Measurements from ENCODE around the gene CACNA2D1.

Gene CACNA2D1

DNA sequence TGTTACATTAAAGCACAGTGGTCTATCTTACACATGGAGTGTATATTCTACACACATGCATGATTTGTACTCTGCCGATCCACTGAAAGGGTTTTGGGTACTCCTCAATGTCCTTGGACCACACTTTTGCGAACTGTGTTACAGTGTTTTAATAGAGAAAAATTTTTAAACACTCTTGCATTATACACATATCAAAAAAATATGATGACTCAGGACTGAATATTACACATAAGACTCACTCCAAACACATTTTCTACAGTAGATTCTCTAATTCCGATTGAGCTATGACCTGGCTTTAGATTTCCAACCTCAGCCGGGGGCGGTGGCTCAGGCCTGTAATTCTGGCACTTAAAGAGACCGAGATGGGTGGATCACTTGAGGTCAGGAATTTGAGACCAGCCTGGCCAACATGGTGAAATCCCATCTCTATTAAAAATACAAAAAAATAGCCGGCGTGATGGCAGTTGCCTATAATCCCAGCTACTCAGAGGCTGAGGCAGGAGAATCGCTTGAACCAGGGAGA, 222.4 kb downstream of the CACNA2D1 start:
- no peak for TF ChIP-seq Cebpa-rat (IDR thresholded peaks at IDR 0.05)
- Histone ChIP-seq H3K4me2 (no peak overlapping the region), H3K27me3 (no peaks in the 10 kb centered on the region), H3K4me1 (no peaks in the 10 kb centered on the region), H3K9ac (no peak overlapping the region), H3K27ac (no peak overlapping the region), H3K4me3 (no peak overlapping the region), H3K9me3 (no peaks in the 10 kb centered on the region), H4K20me1 (no peaks in the 10 kb centered on the region), H3K36me3 (no peaks in the 10 kb centered on the region)

DNA sequence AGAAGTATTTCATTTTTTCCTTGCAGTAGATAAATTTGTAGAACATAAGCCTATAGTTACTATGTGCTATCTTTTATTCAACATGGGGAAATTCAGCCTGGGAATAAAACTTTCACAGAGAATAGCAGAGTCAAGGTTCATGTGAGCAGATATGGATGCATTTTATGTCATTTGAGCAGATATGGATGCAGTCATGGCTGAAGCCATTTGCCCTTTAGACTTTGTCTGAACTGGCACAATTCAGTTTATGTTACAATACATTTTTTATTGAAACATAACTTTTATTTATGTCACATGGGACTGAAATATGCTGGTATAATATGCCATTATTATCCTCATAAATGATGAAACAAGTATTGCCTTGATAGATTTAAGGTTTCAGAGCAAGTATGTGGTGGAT, 231.1 kb downstream of the CACNA2D1 start:
- Histone ChIP-seq H3K27me3 (no peaks in the 10 kb centered on the region), H4K20me1 (no peaks in the 10 kb centered on the region), H3K4me1 (no peaks in the 10 kb centered on the region), H3K4me2 (no peak overlapping the region), H3K9me3 (no peaks in the 10 kb centered on the region), H3K27ac (no peak overlapping the region), H3K36me3 (no peaks in the 10 kb centered on the region), H3K9ac (no peak overlapping the region), H3K4me3 (no peak overlapping the region)
- no peak for TF ChIP-seq Cebpa-rat (IDR thresholded peaks at IDR 0.05)

DNA sequence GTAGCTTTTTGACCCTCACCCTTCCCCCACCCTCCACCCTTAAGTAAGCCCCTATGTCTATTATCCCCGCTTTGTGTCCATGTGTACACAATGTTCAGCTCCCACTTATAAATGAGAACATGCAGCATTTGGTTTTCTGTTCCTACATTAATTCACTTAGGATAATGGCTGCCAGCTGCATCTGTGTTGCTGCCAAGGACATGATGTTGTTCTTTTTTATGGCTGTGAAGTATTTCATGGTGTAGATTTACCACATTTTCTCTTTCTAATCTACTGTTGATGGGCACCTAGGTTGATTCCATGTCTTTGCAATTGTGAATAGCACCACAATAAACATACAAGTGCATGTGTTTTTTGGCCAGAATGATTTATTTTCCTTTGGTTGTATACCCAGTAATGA, 232.2 kb downstream of the CACNA2D1 start:
- Histone ChIP-seq H3K27ac (no peak overlapping the region), H3K4me2 (no peak overlapping the region)

DNA sequence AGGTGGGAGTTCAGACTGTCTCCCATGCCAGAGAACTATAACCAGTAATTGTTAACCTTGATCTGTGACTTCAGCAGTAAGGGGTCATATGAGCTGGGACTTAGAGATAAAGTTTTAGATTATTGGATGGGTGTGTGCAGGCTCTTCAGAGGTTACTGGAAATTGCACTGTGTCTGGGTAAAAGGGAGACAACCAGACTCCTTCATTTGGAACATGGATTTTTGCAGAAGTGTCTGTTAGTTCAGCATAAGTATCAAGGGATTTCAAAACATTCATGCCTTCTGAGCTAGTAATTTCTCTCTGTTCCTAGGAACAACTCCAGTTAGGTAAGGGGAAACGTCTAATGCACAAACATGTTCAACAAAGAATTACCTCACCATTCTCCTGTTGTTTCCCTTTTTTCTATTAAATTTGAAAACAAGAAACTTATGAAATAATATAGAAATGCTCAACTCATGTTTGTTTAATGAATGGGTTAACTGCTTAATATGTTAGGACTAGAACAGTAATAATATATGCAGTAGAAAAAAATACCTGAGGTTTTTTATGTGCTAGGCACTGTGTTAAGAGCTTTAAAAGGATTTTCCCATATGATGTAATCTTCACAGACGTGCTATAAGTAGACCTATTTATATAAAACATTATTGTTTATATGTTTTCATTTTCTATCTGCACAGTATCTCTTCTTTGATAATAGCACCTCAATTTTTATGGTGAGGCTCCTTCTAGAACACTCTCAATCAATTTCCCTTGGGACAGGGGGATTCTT, 233.0 kb downstream of the CACNA2D1 start:
- H3K9me3 ChIP-seq = no peaks in the 10 kb centered on the region
- H3K4me2 ChIP-seq = no peak overlapping the region
- H3K36me3 ChIP-seq = no peaks in the 10 kb centered on the region
- no peaks in the 10 kb centered on the region for H4K20me1 ChIP-seq
- no peak overlapping the region for H3K4me3 ChIP-seq
- no peak overlapping the region for H3K9ac ChIP-seq
- no peaks in the 10 kb centered on the region for H3K27me3 ChIP-seq
- H3K4me1 ChIP-seq = no peaks in the 10 kb centered on the region
- no peak overlapping the region for H3K27ac ChIP-seq
- TF ChIP-seq Cebpa-rat (IDR thresholded peaks at IDR 0.05) = no peak

More for the DNA sequence above, 232.2 kb downstream of the CACNA2D1 start:
- H3K36me3 ChIP-seq = no peaks in the 10 kb centered on the region
- H3K4me1 ChIP-seq = no peaks in the 10 kb centered on the region
- no peaks in the 10 kb centered on the region for H4K20me1 ChIP-seq
- no peak overlapping the region for H3K9ac ChIP-seq
- H3K4me3 ChIP-seq = no peak overlapping the region
- no peaks in the 10 kb centered on the region for H3K9me3 ChIP-seq
- no peaks in the 10 kb centered on the region for H3K27me3 ChIP-seq
- TF ChIP-seq Cebpa-rat (IDR thresholded peaks at IDR 0.05) = no peak

DNA sequence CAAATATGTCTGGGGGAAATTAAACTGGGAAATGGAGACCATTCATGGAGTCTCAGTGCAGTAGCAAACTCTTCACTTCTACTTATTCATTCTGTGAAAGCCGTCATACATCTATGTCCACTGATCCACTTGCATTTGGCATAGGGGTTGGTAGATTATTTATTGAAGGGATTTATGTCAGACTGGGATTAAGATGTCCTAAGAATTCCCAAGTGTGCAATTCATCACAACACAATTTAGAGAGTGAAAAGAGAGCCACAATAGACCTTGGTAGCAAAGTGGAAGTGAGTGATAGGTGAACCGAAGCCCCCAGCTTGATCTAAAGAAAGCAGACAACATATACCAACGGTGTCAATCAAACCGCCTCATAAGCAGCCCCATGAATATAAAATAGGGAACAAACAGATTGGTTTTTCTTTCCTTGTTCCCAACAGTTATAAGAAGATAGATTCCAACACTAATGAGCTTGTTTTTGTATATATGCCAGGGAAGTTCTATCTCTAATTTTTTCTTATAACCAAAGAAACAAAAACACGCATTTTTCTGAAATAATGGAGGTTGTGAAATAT, 234.3 kb downstream of the CACNA2D1 start:
- Histone ChIP-seq H3K4me2 (no peak overlapping the region), H3K36me3 (no peaks in the 10 kb centered on the region), H3K9me3 (no peaks in the 10 kb centered on the region), H3K4me1 (no peaks in the 10 kb centered on the region), H3K9ac (no peak overlapping the region), H4K20me1 (no peaks in the 10 kb centered on the region), H3K27me3 (no peaks in the 10 kb centered on the region), H3K27ac (no peak overlapping the region), H3K4me3 (no peak overlapping the region)
- no peak for TF ChIP-seq Cebpa-rat (IDR thresholded peaks at IDR 0.05)

DNA sequence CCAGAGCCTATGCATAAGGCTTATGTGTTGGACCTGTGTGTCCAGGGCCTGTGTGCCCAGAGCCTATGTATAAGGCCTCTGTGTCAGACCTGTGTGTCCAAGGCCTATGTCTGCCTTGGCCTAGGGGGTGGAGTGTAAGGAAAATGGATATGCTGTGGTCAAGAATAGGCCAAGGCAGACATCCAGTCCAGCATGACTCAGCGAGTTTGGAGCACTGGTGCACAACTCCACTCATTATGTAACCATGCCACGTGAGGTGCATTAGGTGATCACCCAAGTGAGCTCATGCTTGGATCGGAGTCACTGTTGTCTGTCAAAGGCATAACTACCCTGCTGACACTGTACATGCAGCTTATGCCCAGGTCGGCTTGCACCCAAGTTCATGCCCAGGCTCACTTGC, 238.9 kb downstream of the CACNA2D1 start:
- Histone ChIP-seq H3K4me1 (no peaks in the 10 kb centered on the region), H3K9me3 (no peaks in the 10 kb centered on the region), H4K20me1 (no peaks in the 10 kb centered on the region), H3K27ac (no peak overlapping the region), H3K36me3 (no peaks in the 10 kb centered on the region), H3K27me3 (no peaks in the 10 kb centered on the region), H3K4me3 (no peak overlapping the region), H3K4me2 (no peak overlapping the region), H3K9ac (no peak overlapping the region)
- no peak for TF ChIP-seq Cebpa-rat (IDR thresholded peaks at IDR 0.05)

- H3K4me2 ChIP-seq = no peak overlapping the region
- no peak for TF ChIP-seq Cebpa-rat (IDR thresholded peaks at IDR 0.05)
- no peaks in the 10 kb centered on the region for H4K20me1 ChIP-seq
- H3K27ac ChIP-seq = no peak overlapping the region
- H3K4me1 ChIP-seq = no peaks in the 10 kb centered on the region
- H3K27me3 ChIP-seq = no peaks in the 10 kb centered on the region
- H3K9me3 ChIP-seq = no peaks in the 10 kb centered on the region
- H3K4me3 ChIP-seq = no peak overlapping the region
- no peak overlapping the region for H3K9ac ChIP-seq
- H3K36me3 ChIP-seq = no peaks in the 10 kb centered on the region
Measured at GRCh38 chr7:82202965-82203364, 240.6 kb downstream of the CACNA2D1 start.

DNA sequence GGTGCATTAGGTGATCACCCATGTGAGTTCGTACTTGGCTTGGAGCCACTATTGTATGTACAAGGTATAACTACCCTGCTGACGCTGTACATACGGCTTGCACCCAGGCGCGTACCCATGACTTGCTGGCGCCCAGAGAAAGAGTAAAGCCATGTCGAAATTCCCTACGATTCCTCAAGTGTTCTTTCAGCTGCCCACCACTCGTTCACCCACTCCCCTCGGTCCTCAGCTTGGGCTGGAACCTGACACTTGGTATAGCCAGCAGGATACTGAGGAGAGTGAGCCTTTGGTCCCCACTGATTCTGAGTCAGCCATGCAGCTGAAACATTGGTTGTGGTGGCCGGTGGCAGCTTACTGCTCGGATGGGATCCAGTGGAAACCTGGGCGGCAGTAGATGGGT, 241.5 kb downstream of the CACNA2D1 start:
- no peaks in the 10 kb centered on the region for H3K4me1 ChIP-seq
- no peak overlapping the region for H3K4me2 ChIP-seq
- H3K9ac ChIP-seq = no peak overlapping the region
- H3K27me3 ChIP-seq = no peaks in the 10 kb centered on the region
- no peak overlapping the region for H3K4me3 ChIP-seq
- H3K36me3 ChIP-seq = no peaks in the 10 kb centered on the region
- no peak overlapping the region for H3K27ac ChIP-seq
- TF ChIP-seq Cebpa-rat (IDR thresholded peaks at IDR 0.05) = no peak
- no peaks in the 10 kb centered on the region for H3K9me3 ChIP-seq
- no peaks in the 10 kb centered on the region for H4K20me1 ChIP-seq

- TF ChIP-seq Cebpa-rat (IDR thresholded peaks at IDR 0.05) = no peak
- Histone ChIP-seq H3K4me1 (no peaks in the 10 kb centered on the region), H3K4me3 (no peak overlapping the region), H3K27me3 (no peaks in the 10 kb centered on the region), H4K20me1 (no peaks in the 10 kb centered on the region), H3K27ac (no peak overlapping the region), H3K4me2 (no peak overlapping the region), H3K9me3 (no peaks in the 10 kb centered on the region), H3K9ac (no peak overlapping the region), H3K36me3 (no peaks in the 10 kb centered on the region)
Measured at GRCh38 chr7:82200601-82201000, 243.0 kb downstream of the CACNA2D1 start.

DNA sequence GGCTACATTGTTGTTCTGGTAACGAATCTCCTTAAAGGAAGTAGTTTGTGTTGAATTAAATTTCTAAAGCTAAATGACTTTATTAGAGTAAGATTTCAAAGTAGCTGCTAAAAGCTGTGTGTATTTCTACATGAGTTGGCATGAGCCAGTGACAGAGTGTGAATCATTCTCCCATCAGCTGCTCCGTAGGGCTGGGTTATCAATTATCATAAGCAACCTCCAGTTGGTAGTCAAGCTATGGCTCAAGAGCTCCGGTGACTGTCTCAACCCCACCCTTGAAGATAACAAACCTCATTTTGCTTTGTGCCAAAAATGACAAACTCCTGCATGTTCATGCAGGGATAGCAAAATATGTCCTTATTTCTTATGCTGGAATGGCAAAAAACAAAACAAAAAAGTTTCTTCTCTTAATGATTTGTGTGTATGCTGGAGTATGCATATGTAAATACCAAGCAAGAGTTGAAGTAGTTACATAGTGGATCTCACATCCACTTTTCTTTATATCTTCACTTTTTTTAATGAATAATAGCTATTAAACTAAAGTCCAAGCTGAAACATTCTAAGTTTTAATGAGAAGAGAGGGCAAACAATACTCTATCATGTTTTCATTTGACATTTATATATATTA, 249.4 kb downstream of the CACNA2D1 start:
- H3K9ac ChIP-seq = no peak overlapping the region
- H3K4me2 ChIP-seq = no peak overlapping the region
- no peak overlapping the region for H3K4me3 ChIP-seq
- no peaks in the 10 kb centered on the region for H3K9me3 ChIP-seq
- H4K20me1 ChIP-seq = no peaks in the 10 kb centered on the region
- TF ChIP-seq Cebpa-rat (IDR thresholded peaks at IDR 0.05) = no peak
- H3K27ac ChIP-seq = no peak overlapping the region
- no peaks in the 10 kb centered on the region for H3K4me1 ChIP-seq
- H3K27me3 ChIP-seq = no peaks in the 10 kb centered on the region
- no peaks in the 10 kb centered on the region for H3K36me3 ChIP-seq

Measured in BLaER1 (cell line).